22Rv1 (cell line): ENCODE results near the gene BANF1.
"Not testable (repeated sequence)": the region's sequence is repeated elsewhere in the genome, so short reads cannot be mapped to it uniquely, and the experiment has no call there.

ENCODE experiments used
- H3K27ac ChIP-seq: fragments of 450-650 bp; 2 replicates; pipeline ENCODE4 v1.5.1; 2017
- CTCF ChIP-seq: fragments of 450-650 bp; IDR thresholded peaks from 2 replicates; pipeline ENCODE4 v1.5.1; 2017; ENCODE audit warnings: mild to moderate bottlenecking
- ZFX ChIP-seq: fragments of 450-650 bp; IDR thresholded peaks from 2 replicates; pipeline ENCODE4 v1.6.1; 2017; ENCODE audit warnings: antibody characterized with exemption, borderline replicate concordance

BANF1 gene

GRCh38 chr11:66007201-66007634, 4.9 kb downstream of the BANF1 start:
- H3K27ac ChIP-seq: no peak overlapping the region

GRCh38 chr11:66008095-66008467, 5.8 kb downstream of the BANF1 start:
- TF ChIP-seq ZFX: no peak
- TF ChIP-seq CTCF: no peak
- H3K27ac ChIP-seq: no peak overlapping the region

More at GRCh38 chr11:66007201-66007634, 4.9 kb downstream of the BANF1 start:
- no peak for TF ChIP-seq ZFX
- no peak for TF ChIP-seq CTCF

- no peak overlapping the region for H3K27ac ChIP-seq
- no peak for TF ChIP-seq ZFX
Observed at GRCh38 chr11:66008468-66009101, 6.3 kb downstream of the BANF1 start.

- not testable (repeated sequence) for H3K27ac ChIP-seq
Observed at GRCh38 chr11:66010036-66010435, 7.7 kb downstream of the BANF1 start.

GRCh38 chr11:66011239-66011784, 9.0 kb downstream of the BANF1 start:
- no peak overlapping the region for H3K27ac ChIP-seq
- TF ChIP-seq CTCF (no peak), ZFX (no peak)

- TF ChIP-seq CTCF (no peak), ZFX (no peak)
- no peak within 1 kb of the TSS for H3K27ac ChIP-seq
Observed at GRCh38 chr11:66011785-66012303, 9.5 kb downstream of the BANF1 start, which contains the start of gene CST6. Gene CST6 (plus strand): TSS chr11:66012008. CDS start chr11:66012045, 37 bp downstream.

- TF ChIP-seq CTCF (no peak), ZFX (no peak)
- H3K27ac ChIP-seq: no peak overlapping the region
Observed at GRCh38 chr11:66012371-66012945, 10.2 kb downstream of the BANF1 start.

GRCh38 chr11:66012946-66013761, 10.9 kb downstream of the BANF1 start:
- H3K27ac ChIP-seq: no peak overlapping the region
- TF ChIP-seq ZFX (no peak), CTCF (no peak)
